ENCODE measurements around the gene UGT2B11.
"Not testable (repeated sequence)": the region's sequence is repeated elsewhere in the genome, so short reads cannot be mapped to it uniquely, and the experiment has no call there.

UGT2B11 gene

GRCh38 chr4:69218491-69218890 lies 3.9 kb upstream of the UGT2B11 start:
- H3K4me1 ChIP-seq (ENCODE audit: control insufficient read depth in 5 of 5, insufficient read depth in 5 of 5, low read length in 5 of 5); H3K9ac ChIP-seq (ENCODE audit: low read length in 5 of 5); H3K27me3 ChIP-seq (ENCODE audit: control insufficient read depth in 5 of 5, insufficient read depth in 4 of 5, low read length in 5 of 5); H3K4me3 ChIP-seq (ENCODE audit: low read depth in 1 of 5, low read length in 5 of 5); H3K27ac ChIP-seq (ENCODE audit: low read depth, low read length); H3K9me3 ChIP-seq (ENCODE audit: control insufficient read depth in 5 of 5, low read length in 5 of 5); H3K36me3 ChIP-seq (ENCODE audit: control insufficient read depth in 5 of 5, insufficient read depth in 5 of 5, low read length in 5 of 5): not testable (repeated sequence)

GRCh38 chr4:69210911-69211310 lies 3.6 kb downstream of the UGT2B11 start:
- Histone ChIP-seq H3K4me1 (ENCODE audit: control insufficient read depth in 5 of 5, insufficient read depth in 5 of 5, low read length in 5 of 5) (no peaks in the 10 kb centered on the region), H3K36me3 (ENCODE audit: control insufficient read depth in 5 of 5, insufficient read depth in 5 of 5, low read length in 5 of 5) (no peaks in the 10 kb centered on the region), H3K9ac (ENCODE audit: low read length in 5 of 5) (no peak overlapping the region), H3K4me3 (ENCODE audit: low read depth in 1 of 5, low read length in 5 of 5) (no peak overlapping the region), H3K9me3 (ENCODE audit: control insufficient read depth in 5 of 5, low read length in 5 of 5) (no peaks in the 10 kb centered on the region), H3K27me3 (ENCODE audit: control insufficient read depth in 5 of 5, insufficient read depth in 4 of 5, low read length in 5 of 5) (no peaks in the 10 kb centered on the region), H3K27ac (ENCODE audit: low read depth, low read length) (no peak overlapping the region)

GRCh38 chr4:69198506-69198905 lies 16.0 kb downstream of the UGT2B11 start:
- not testable (repeated sequence) for H3K4me3 ChIP-seq (ENCODE audit: low read depth in 1 of 5, low read length in 5 of 5); H3K4me1 ChIP-seq (ENCODE audit: control insufficient read depth in 5 of 5, insufficient read depth in 5 of 5, low read length in 5 of 5); H3K36me3 ChIP-seq (ENCODE audit: control insufficient read depth in 5 of 5, insufficient read depth in 5 of 5, low read length in 5 of 5); H3K27ac ChIP-seq (ENCODE audit: low read depth, low read length); H3K9ac ChIP-seq (ENCODE audit: low read length in 5 of 5); H3K9me3 ChIP-seq (ENCODE audit: control insufficient read depth in 5 of 5, low read length in 5 of 5); H3K27me3 ChIP-seq (ENCODE audit: control insufficient read depth in 5 of 5, insufficient read depth in 4 of 5, low read length in 5 of 5)

GRCh38 chr4:69196209-69196965 lies 18.2 kb downstream of the UGT2B11 start:
- H3K27me3 ChIP-seq (ENCODE audit: control insufficient read depth in 5 of 5, insufficient read depth in 4 of 5, low read length in 5 of 5): no peaks in the 10 kb centered on the region
- H3K27ac ChIP-seq (ENCODE audit: low read depth, low read length): no peak overlapping the region
- H3K4me3 ChIP-seq (ENCODE audit: low read depth in 1 of 5, low read length in 5 of 5): no peak overlapping the region
- no peaks in the 10 kb centered on the region for H3K4me1 ChIP-seq (ENCODE audit: control insufficient read depth in 5 of 5, insufficient read depth in 5 of 5, low read length in 5 of 5)
- no peak overlapping the region for H3K9ac ChIP-seq (ENCODE audit: low read length in 5 of 5)
- H3K36me3 ChIP-seq (ENCODE audit: control insufficient read depth in 5 of 5, insufficient read depth in 5 of 5, low read length in 5 of 5): no peaks in the 10 kb centered on the region
- no peaks in the 10 kb centered on the region for H3K9me3 ChIP-seq (ENCODE audit: control insufficient read depth in 5 of 5, low read length in 5 of 5)

- no peak overlapping the region for H3K27ac ChIP-seq (ENCODE audit: low read depth, low read length)
- H3K9ac ChIP-seq (ENCODE audit: low read length in 5 of 5): no peak overlapping the region
- H3K9me3 ChIP-seq (ENCODE audit: control insufficient read depth in 5 of 5, low read length in 5 of 5): no peaks in the 10 kb centered on the region
- H3K4me3 ChIP-seq (ENCODE audit: low read depth in 1 of 5, low read length in 5 of 5): no peak overlapping the region
- no peaks in the 10 kb centered on the region for H3K4me1 ChIP-seq (ENCODE audit: control insufficient read depth in 5 of 5, insufficient read depth in 5 of 5, low read length in 5 of 5)
- no peaks in the 10 kb centered on the region for H3K27me3 ChIP-seq (ENCODE audit: control insufficient read depth in 5 of 5, insufficient read depth in 4 of 5, low read length in 5 of 5)
- no peaks in the 10 kb centered on the region for H3K36me3 ChIP-seq (ENCODE audit: control insufficient read depth in 5 of 5, insufficient read depth in 5 of 5, low read length in 5 of 5)
Measured at GRCh38 chr4:69194166-69194565, 20.4 kb downstream of the UGT2B11 start.

- H3K36me3 ChIP-seq (ENCODE audit: control insufficient read depth in 5 of 5, insufficient read depth in 5 of 5, low read length in 5 of 5); H3K4me3 ChIP-seq (ENCODE audit: low read depth in 1 of 5, low read length in 5 of 5); H3K9me3 ChIP-seq (ENCODE audit: control insufficient read depth in 5 of 5, low read length in 5 of 5); H3K9ac ChIP-seq (ENCODE audit: low read length in 5 of 5); H3K27ac ChIP-seq (ENCODE audit: low read depth, low read length); H3K4me1 ChIP-seq (ENCODE audit: control insufficient read depth in 5 of 5, insufficient read depth in 5 of 5, low read length in 5 of 5); H3K27me3 ChIP-seq (ENCODE audit: control insufficient read depth in 5 of 5, insufficient read depth in 4 of 5, low read length in 5 of 5): not testable (repeated sequence)
Measured at GRCh38 chr4:69191905-69192304, 22.6 kb downstream of the UGT2B11 start.

GRCh38 chr4:69190621-69191020 lies 23.9 kb downstream of the UGT2B11 start:
- not testable (repeated sequence) for H3K9ac ChIP-seq (ENCODE audit: low read length in 5 of 5); H3K27me3 ChIP-seq (ENCODE audit: control insufficient read depth in 5 of 5, insufficient read depth in 4 of 5, low read length in 5 of 5); H3K4me1 ChIP-seq (ENCODE audit: control insufficient read depth in 5 of 5, insufficient read depth in 5 of 5, low read length in 5 of 5); H3K4me3 ChIP-seq (ENCODE audit: low read depth in 1 of 5, low read length in 5 of 5); H3K36me3 ChIP-seq (ENCODE audit: control insufficient read depth in 5 of 5, insufficient read depth in 5 of 5, low read length in 5 of 5); H3K9me3 ChIP-seq (ENCODE audit: control insufficient read depth in 5 of 5, low read length in 5 of 5); H3K27ac ChIP-seq (ENCODE audit: low read depth, low read length)

GRCh38 chr4:69181519-69182169 lies 32.9 kb downstream of the UGT2B11 start:
- not testable (repeated sequence) for H3K27ac ChIP-seq (ENCODE audit: low read depth, low read length); H3K27me3 ChIP-seq (ENCODE audit: control insufficient read depth in 5 of 5, insufficient read depth in 4 of 5, low read length in 5 of 5); H3K4me1 ChIP-seq (ENCODE audit: control insufficient read depth in 5 of 5, insufficient read depth in 5 of 5, low read length in 5 of 5); H3K9me3 ChIP-seq (ENCODE audit: control insufficient read depth in 5 of 5, low read length in 5 of 5); H3K9ac ChIP-seq (ENCODE audit: low read length in 5 of 5); H3K4me3 ChIP-seq (ENCODE audit: low read depth in 1 of 5, low read length in 5 of 5); H3K36me3 ChIP-seq (ENCODE audit: control insufficient read depth in 5 of 5, insufficient read depth in 5 of 5, low read length in 5 of 5)

- H3K4me1 ChIP-seq (ENCODE audit: control insufficient read depth in 5 of 5, insufficient read depth in 5 of 5, low read length in 5 of 5); H3K9me3 ChIP-seq (ENCODE audit: control insufficient read depth in 5 of 5, low read length in 5 of 5); H3K36me3 ChIP-seq (ENCODE audit: control insufficient read depth in 5 of 5, insufficient read depth in 5 of 5, low read length in 5 of 5); H3K27ac ChIP-seq (ENCODE audit: low read depth, low read length); H3K27me3 ChIP-seq (ENCODE audit: control insufficient read depth in 5 of 5, insufficient read depth in 4 of 5, low read length in 5 of 5); H3K9ac ChIP-seq (ENCODE audit: low read length in 5 of 5); H3K4me3 ChIP-seq (ENCODE audit: low read depth in 1 of 5, low read length in 5 of 5): not testable (repeated sequence)
Measured at GRCh38 chr4:69179817-69180216, 34.7 kb downstream of the UGT2B11 start.

GRCh38 chr4:69178751-69179205 lies 35.8 kb downstream of the UGT2B11 start:
- H3K4me3 ChIP-seq (ENCODE audit: low read depth in 1 of 5, low read length in 5 of 5); H3K27me3 ChIP-seq (ENCODE audit: control insufficient read depth in 5 of 5, insufficient read depth in 4 of 5, low read length in 5 of 5); H3K9me3 ChIP-seq (ENCODE audit: control insufficient read depth in 5 of 5, low read length in 5 of 5); H3K36me3 ChIP-seq (ENCODE audit: control insufficient read depth in 5 of 5, insufficient read depth in 5 of 5, low read length in 5 of 5); H3K9ac ChIP-seq (ENCODE audit: low read length in 5 of 5); H3K27ac ChIP-seq (ENCODE audit: low read depth, low read length); H3K4me1 ChIP-seq (ENCODE audit: control insufficient read depth in 5 of 5, insufficient read depth in 5 of 5, low read length in 5 of 5): not testable (repeated sequence)
